ENCODE measurements around the gene E4F1.

DNA sequence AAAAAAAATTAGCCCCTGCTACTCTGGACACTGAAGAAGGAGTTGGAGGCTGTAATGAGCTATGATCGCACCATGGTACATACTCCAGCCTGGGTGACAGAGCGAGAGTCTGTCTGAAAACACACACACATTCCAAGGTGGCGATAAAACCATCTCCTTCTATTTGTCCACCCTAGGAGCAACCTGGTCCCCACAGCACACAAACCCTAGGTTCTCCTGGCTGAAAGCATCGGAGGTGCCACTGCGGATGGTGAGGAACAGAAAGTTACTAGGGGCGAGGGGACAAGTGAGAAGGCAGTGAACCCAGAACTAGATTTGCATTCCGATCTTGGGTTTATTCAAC, 29.4 kb downstream of the E4F1 start:
- TF ChIP-seq EZH2 (IDR thresholded peaks at IDR 0.05; ENCODE audit: insufficient read depth, poor library complexity, severe bottlenecking) = no peak
- no peak for TF ChIP-seq EZH2phosphoT487 (IDR thresholded peaks at IDR 0.05; ENCODE audit: insufficient read depth, low read depth)
